Pericardium fibroblast (primary cell): ENCODE data around the gene LRRC17. TPM values are rescaled to one million over a fixed set of nuclear protein-coding genes. Genes with fewer than 3 reads are reported as not detected.

ENCODE experiments used
- total RNA-seq: library from RNA; depleted of rRNA; stranded (reverse); fragments of >200 nt; gene quantifications from 2 replicates; pipeline ENCODE4 v1.2.3, GENCODE V29; 2015

LRRC17 gene, protein sequence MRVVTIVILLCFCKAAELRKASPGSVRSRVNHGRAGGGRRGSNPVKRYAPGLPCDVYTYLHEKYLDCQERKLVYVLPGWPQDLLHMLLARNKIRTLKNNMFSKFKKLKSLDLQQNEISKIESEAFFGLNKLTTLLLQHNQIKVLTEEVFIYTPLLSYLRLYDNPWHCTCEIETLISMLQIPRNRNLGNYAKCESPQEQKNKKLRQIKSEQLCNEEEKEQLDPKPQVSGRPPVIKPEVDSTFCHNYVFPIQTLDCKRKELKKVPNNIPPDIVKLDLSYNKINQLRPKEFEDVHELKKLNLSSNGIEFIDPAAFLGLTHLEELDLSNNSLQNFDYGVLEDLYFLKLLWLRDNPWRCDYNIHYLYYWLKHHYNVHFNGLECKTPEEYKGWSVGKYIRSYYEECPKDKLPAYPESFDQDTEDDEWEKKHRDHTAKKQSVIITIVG
- 76.1 and 264 TPM in 2 replicates for total RNA-seq

DNA sequence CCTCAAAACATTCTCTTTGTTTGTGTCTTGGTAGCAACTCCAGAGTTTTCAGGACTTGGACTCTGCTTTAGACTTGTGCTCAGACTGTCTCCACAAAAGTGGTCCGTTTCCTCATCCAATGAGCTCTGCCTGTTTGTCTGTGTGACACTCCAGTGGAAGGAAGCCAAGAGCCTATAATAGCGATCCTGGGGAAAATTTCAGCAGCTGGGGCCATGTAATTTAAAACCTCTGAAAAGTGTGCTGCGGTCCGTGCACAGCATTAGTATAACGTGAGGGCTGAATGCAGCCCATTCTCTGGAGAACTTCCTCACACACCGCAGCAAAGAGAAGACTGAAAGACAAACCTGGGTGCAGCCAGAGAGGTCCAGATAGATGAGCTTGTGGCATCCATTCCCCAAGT is at the start of gene LRRC17:
Gene LRRC17 (plus strand): TSS at position 259 of the 400 bp plus-strand sequence. CDS start 20,914 bp downstream, outside the sequence.

Other genes with a start within 250 kb of the LRRC17 start
- 0.23 TPM in 1 of 2 replicates, not detected in the other for gene POLR2J2, start 241.3 kb upstream of the LRRC17 start, total RNA-seq
- gene FAM185A, start 164.0 kb upstream of the LRRC17 start, total RNA-seq = 2.3 and 4.0 TPM in 2 replicates
- 0.93 and 3.0 TPM in 2 replicates for gene FBXL13, start 161.8 kb downstream of the LRRC17 start, total RNA-seq
- 25.7 and 35.5 TPM in 2 replicates for gene ARMC10, start 162.1 kb downstream of the LRRC17 start, total RNA-seq
- 2.4 and 6.0 TPM in 2 replicates for gene NAPEPLD, start 236.1 kb downstream of the LRRC17 start, total RNA-seq